DOHH2 (cell line): ENCODE data around the gene SLCO2A1.

Experiments
- EZH2phosphoT487 ChIP-seq: fragments of 200-600 bp; sonication (generic); IDR thresholded peaks from 2 replicates; pipeline ENCODE4 v1.6.1; 2017; ENCODE audit warnings: borderline replicate concordance, mild to moderate bottlenecking, antibody characterized with exemption, low read length, moderate library complexity, mixed read lengths
- TF ChIP-seq, protein P1 (sequence below): fragments of 200-600 bp; sonication (generic); IDR thresholded peaks from one replicate; pipeline ENCODE4 v1.5.1; 2014; ENCODE audit warnings: antibody characterized with exemption, mild to moderate bottlenecking, low read depth, low read length; ENCODE audit not compliant: poor library complexity, severe bottlenecking

DNA sequence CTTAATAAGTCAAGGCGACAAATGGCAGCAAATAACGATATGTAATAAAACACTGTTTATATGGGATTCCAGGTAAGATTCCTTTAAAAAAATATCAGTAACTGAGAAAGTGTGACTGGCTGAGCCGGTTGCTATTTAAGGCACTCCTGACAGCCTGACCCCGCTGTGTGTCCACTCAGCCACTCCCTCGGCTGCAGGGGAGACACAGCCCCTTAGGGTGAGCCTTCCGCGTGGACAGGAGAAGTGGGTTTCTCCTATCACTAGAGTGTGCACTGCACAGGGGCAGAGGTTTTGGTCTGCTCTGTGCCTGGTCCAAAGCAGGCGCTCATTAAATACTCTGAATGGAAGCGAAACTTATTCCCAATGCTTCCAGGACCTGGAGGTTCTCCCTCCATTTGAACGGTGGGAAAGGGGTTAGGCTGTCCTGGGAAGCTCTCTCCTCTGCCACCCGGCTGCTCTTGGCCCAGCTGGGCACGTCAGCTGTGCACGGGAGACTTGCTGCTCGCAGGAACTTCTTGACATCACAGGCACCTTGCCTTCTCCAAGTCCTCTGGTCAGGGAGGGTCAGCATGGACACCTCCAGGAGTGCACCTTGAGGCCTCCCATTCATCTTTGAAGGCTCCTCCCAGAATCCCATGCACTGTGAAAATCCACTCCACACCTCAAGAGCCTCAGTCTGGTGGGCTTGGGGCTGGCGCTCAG, 43.3 kb upstream of the SLCO2A1 start:
- no peak for TF ChIP-seq EZH2phosphoT487
- TF ChIP-seq, protein P1, sequence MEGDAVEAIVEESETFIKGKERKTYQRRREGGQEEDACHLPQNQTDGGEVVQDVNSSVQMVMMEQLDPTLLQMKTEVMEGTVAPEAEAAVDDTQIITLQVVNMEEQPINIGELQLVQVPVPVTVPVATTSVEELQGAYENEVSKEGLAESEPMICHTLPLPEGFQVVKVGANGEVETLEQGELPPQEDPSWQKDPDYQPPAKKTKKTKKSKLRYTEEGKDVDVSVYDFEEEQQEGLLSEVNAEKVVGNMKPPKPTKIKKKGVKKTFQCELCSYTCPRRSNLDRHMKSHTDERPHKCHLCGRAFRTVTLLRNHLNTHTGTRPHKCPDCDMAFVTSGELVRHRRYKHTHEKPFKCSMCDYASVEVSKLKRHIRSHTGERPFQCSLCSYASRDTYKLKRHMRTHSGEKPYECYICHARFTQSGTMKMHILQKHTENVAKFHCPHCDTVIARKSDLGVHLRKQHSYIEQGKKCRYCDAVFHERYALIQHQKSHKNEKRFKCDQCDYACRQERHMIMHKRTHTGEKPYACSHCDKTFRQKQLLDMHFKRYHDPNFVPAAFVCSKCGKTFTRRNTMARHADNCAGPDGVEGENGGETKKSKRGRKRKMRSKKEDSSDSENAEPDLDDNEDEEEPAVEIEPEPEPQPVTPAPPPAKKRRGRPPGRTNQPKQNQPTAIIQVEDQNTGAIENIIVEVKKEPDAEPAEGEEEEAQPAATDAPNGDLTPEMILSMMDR, result no peak
